ENCODE results near the gene BCL11A. TPM values are rescaled to one million over a fixed set of nuclear protein-coding genes. Genes with fewer than 3 reads are reported as not detected.

Gene BCL11A
- total RNA-seq, 1 experiment from 2014 or later = 0.33 TPM

- ChIA-PET POLR2A (no interaction called here), CTCF (no interaction called here)
- intact Hi-C loops (cut with micrococcal nuclease; ENCODE audit: unreplicated experiment) = no loop called here
- no TSS peak for BruUV-seq (replicated peaks)
- ATAC-seq = no peak
- H3K9me3 ChIP-seq (ENCODE audit: control insufficient read depth, insufficient read depth, low read depth, low read length) = no peaks in the 10 kb centered on the region
- peaks cover 2% of the 10 kb centered on the region; the same call in 1 of the 2 replicates for H3K27me3 ChIP-seq (ENCODE audit: control insufficient read depth, insufficient read depth, low read length)
- no peak for DNase-seq (ENCODE audit: low read depth, low spot score)
- no peak overlapping the region for H3K27ac ChIP-seq (ENCODE audit: low read length)
- H3K4me3 ChIP-seq (ENCODE audit: low read depth in 2 of 2, low read length in 2 of 2) = no peak overlapping the region
- H3K4me1 ChIP-seq (ENCODE audit: control insufficient read depth, insufficient read depth, low read length) = no peaks in the 10 kb centered on the region
- H3K36me3 ChIP-seq (ENCODE audit: control insufficient read depth, insufficient read depth, low read length) = no peaks in the 10 kb centered on the region
- TF ChIP-seq, protein P1, sequence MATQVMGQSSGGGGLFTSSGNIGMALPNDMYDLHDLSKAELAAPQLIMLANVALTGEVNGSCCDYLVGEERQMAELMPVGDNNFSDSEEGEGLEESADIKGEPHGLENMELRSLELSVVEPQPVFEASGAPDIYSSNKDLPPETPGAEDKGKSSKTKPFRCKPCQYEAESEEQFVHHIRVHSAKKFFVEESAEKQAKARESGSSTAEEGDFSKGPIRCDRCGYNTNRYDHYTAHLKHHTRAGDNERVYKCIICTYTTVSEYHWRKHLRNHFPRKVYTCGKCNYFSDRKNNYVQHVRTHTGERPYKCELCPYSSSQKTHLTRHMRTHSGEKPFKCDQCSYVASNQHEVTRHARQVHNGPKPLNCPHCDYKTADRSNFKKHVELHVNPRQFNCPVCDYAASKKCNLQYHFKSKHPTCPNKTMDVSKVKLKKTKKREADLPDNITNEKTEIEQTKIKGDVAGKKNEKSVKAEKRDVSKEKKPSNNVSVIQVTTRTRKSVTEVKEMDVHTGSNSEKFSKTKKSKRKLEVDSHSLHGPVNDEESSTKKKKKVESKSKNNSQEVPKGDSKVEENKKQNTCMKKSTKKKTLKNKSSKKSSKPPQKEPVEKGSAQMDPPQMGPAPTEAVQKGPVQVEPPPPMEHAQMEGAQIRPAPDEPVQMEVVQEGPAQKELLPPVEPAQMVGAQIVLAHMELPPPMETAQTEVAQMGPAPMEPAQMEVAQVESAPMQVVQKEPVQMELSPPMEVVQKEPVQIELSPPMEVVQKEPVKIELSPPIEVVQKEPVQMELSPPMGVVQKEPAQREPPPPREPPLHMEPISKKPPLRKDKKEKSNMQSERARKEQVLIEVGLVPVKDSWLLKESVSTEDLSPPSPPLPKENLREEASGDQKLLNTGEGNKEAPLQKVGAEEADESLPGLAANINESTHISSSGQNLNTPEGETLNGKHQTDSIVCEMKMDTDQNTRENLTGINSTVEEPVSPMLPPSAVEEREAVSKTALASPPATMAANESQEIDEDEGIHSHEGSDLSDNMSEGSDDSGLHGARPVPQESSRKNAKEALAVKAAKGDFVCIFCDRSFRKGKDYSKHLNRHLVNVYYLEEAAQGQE (IDR thresholded peaks at IDR 0.05; ENCODE audit: insufficient read depth in 1 of 2, low read depth in 2 of 2, low read length in 1 of 2) = no peak
- no peak for TF ChIP-seq POLR2AphosphoS5 (IDR thresholded peaks at IDR 0.05; ENCODE audit: low read depth, low read length)
- TF ChIP-seq TCF7L2 (IDR thresholded peaks at IDR 0.05; ENCODE audit: low read depth, low read length) = no peak
- TF ChIP-seq CTCF (IDR thresholded peaks at IDR 0.05) = no peak
- TF ChIP-seq SIN3A (IDR thresholded peaks at IDR 0.05; ENCODE audit: borderline replicate concordance, insufficient read depth, low read depth, low read length) = no peak
- in situ Hi-C loops (cut with HindIII; ENCODE audit: low pct_unique_long_range_greater_than_20kb, low sequenced_read_pairs) = no loop called here
These were observed 140.8 kb downstream of the BCL11A start for GRCh38 chr2:60412620-60413019.

- BruUV-seq (replicated peaks) = no TSS peak
- intact Hi-C loops (cut with micrococcal nuclease; ENCODE audit: unreplicated experiment) = no loop called here
- H3K4me3 ChIP-seq (ENCODE audit: low read depth in 2 of 2, low read length in 2 of 2) = no peak overlapping the region
- no peaks in the 10 kb centered on the region for H3K9me3 ChIP-seq (ENCODE audit: control insufficient read depth, insufficient read depth, low read depth, low read length)
- no peak for ATAC-seq
- DNase-seq (ENCODE audit: low read depth, low spot score) = no peak
- H3K27me3 ChIP-seq (ENCODE audit: control insufficient read depth, insufficient read depth, low read length) = peaks cover 2% of the 10 kb centered on the region; the same call in 1 of the 2 replicates
- no peaks in the 10 kb centered on the region for H3K36me3 ChIP-seq (ENCODE audit: control insufficient read depth, insufficient read depth, low read length)
- ChIA-PET CTCF (no interaction called here), POLR2A (no interaction called here)
- no peaks in the 10 kb centered on the region for H3K4me1 ChIP-seq (ENCODE audit: control insufficient read depth, insufficient read depth, low read length)
- TF ChIP-seq, protein P1 (IDR thresholded peaks at IDR 0.05; ENCODE audit: insufficient read depth in 1 of 2, low read depth in 2 of 2, low read length in 1 of 2) = no peak
- TF ChIP-seq POLR2AphosphoS5 (IDR thresholded peaks at IDR 0.05; ENCODE audit: low read depth, low read length) (no peak), SIN3A (IDR thresholded peaks at IDR 0.05; ENCODE audit: borderline replicate concordance, insufficient read depth, low read depth, low read length) (no peak), TCF7L2 (IDR thresholded peaks at IDR 0.05; ENCODE audit: low read depth, low read length) (no peak), CTCF (IDR thresholded peaks at IDR 0.05) (no peak)
- in situ Hi-C loops (cut with HindIII; ENCODE audit: low pct_unique_long_range_greater_than_20kb, low sequenced_read_pairs) = no loop called here
- no peak overlapping the region for H3K27ac ChIP-seq (ENCODE audit: low read length)
These were observed 141.4 kb downstream of the BCL11A start for GRCh38 chr2:60412027-60412426.
